MM.1S (cell line): ENCODE measurements around the gene SMU1.

Experiments
- DNase-seq: peaks from one replicate; pipeline ENCODE4 v3.0.0-alpha.2; 2015
- H2AFZ ChIP-seq: fragments of 300-600 bp; sonication (generic); 2 replicates; pipeline ENCODE4 v1.6.0; 2016; ENCODE audit warnings: antibody characterized with exemption, low read length
- H3F3A ChIP-seq: fragments of 300-600 bp; sonication (generic); 2 replicates; pipeline ENCODE4 v1.6.1; 2016; ENCODE audit warnings: mild to moderate bottlenecking, antibody characterized with exemption, low read length, moderate library complexity, mixed read lengths; ENCODE audit not compliant: insufficient read depth
- H3K27ac ChIP-seq: fragments of 300-600 bp; sonication (generic); 2 replicates; pipeline ENCODE4 v1.5.1; 2016; ENCODE audit warnings: mild to moderate bottlenecking, low read length
- H3K27me3 ChIP-seq: fragments of 300-600 bp; sonication (generic); replicated peaks from 2 replicates; pipeline ENCODE4 v1.6.0; 2016; ENCODE audit warnings: low read length; ENCODE audit not compliant: insufficient read depth
- H3K36me3 ChIP-seq: fragments of 300-600 bp; sonication (generic); replicated peaks from 2 replicates; pipeline ENCODE4 v1.6.1; 2016; ENCODE audit warnings: mild to moderate bottlenecking, low read length, mixed read lengths; ENCODE audit not compliant: insufficient read depth
- H3K4me1 ChIP-seq: fragments of 300-600 bp; sonication (generic); 2 replicates; pipeline ENCODE4 v1.6.1; 2016; ENCODE audit warnings: low read length, mixed read lengths
- H3K4me2 ChIP-seq: fragments of 300-600 bp; sonication (generic); 2 replicates; pipeline ENCODE4 v1.6.0; 2016; ENCODE audit warnings: low read depth, low read length
- H3K4me3 ChIP-seq: fragments of 300-600 bp; sonication (generic); 2 replicates; pipeline ENCODE4 v1.5.1; 2016; ENCODE audit warnings: low read length, mixed read lengths
- H3K79me2 ChIP-seq: fragments of 300-600 bp; sonication (generic); 2 replicates; pipeline ENCODE4 v1.6.1; 2016; ENCODE audit warnings: mixed run types, low read length, mixed read lengths
- H3K9ac ChIP-seq: fragments of 300-600 bp; sonication (generic); 2 replicates; pipeline ENCODE4 v1.6.1; 2016; ENCODE audit warnings: low read length, mixed read lengths
- H3K9me2 ChIP-seq: fragments of 300-600 bp; sonication (generic); replicated peaks from 2 replicates; pipeline ENCODE4 v1.6.1; 2016; ENCODE audit warnings: mild to moderate bottlenecking, low read length, mixed read lengths; ENCODE audit not compliant: insufficient read depth
- H3K9me3 ChIP-seq: fragments of 300-600 bp; sonication (generic); replicated peaks from 2 replicates; pipeline ENCODE4 v1.6.1; 2016; ENCODE audit warnings: mild to moderate bottlenecking, low read length, mixed read lengths; ENCODE audit not compliant: insufficient read depth
- H4K20me1 ChIP-seq: fragments of 300-600 bp; sonication (generic); 2 replicates; pipeline ENCODE4 v1.6.1; 2016; ENCODE audit warnings: mild to moderate bottlenecking, low read length, moderate library complexity, mixed read lengths; ENCODE audit not compliant: insufficient read depth
- EZH2 ChIP-seq: fragments of 300-600 bp; sonication (generic); optimal IDR thresholded peaks from 2 replicates; pipeline ENCODE3; 2017; ENCODE audit warnings: low read depth, mild to moderate bottlenecking, antibody characterized with exemption, low read length, mixed read lengths
- EZH2phosphoT487 ChIP-seq: fragments of 300-600 bp; sonication (generic); IDR thresholded peaks from 2 replicates; pipeline ENCODE4 v1.6.1; 2018; ENCODE audit warnings: antibody characterized with exemption, low read length
- TF ChIP-seq, protein P1 (sequence below): fragments of 300-600 bp; sonication (generic); IDR thresholded peaks from 2 replicates; pipeline ENCODE4 v1.5.1; 2016; ENCODE audit warnings: antibody characterized with exemption, low read length, mixed read lengths

Gene SMU1

GRCh38 chr9:32992595-32993238 is 83.8 kb downstream of the SMU1 start:
- Histone ChIP-seq H3K4me1 (no peaks in the 10 kb centered on the region), H3F3A (peaks cover 3% of the 10 kb centered on the region; the same call in 1 of the 2 replicates), H3K9me3 (no peaks in the 10 kb centered on the region), H3K27me3 (no peaks in the 10 kb centered on the region), H3K36me3 (peaks cover 5% of the 10 kb centered on the region; the same call in 1 of the 2 replicates), H3K79me2 (peaks cover 75% of the 10 kb centered on the region), H2AFZ (no peak overlapping the region), H4K20me1 (no peaks in the 10 kb centered on the region), H3K27ac (no peak overlapping the region), H3K9me2 (no peaks in the 10 kb centered on the region), H3K4me3 (no peak overlapping the region), H3K9ac (no peak overlapping the region), H3K4me2 (no peak overlapping the region)
- TF ChIP-seq, protein P1, sequence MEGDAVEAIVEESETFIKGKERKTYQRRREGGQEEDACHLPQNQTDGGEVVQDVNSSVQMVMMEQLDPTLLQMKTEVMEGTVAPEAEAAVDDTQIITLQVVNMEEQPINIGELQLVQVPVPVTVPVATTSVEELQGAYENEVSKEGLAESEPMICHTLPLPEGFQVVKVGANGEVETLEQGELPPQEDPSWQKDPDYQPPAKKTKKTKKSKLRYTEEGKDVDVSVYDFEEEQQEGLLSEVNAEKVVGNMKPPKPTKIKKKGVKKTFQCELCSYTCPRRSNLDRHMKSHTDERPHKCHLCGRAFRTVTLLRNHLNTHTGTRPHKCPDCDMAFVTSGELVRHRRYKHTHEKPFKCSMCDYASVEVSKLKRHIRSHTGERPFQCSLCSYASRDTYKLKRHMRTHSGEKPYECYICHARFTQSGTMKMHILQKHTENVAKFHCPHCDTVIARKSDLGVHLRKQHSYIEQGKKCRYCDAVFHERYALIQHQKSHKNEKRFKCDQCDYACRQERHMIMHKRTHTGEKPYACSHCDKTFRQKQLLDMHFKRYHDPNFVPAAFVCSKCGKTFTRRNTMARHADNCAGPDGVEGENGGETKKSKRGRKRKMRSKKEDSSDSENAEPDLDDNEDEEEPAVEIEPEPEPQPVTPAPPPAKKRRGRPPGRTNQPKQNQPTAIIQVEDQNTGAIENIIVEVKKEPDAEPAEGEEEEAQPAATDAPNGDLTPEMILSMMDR = no peak
- TF ChIP-seq EZH2phosphoT487 (no peak), EZH2 (no peak)
- no peak for DNase-seq

GRCh38 chr9:32991897-32992594 is 84.4 kb downstream of the SMU1 start:
- peaks cover 69% of the 10 kb centered on the region for H3K79me2 ChIP-seq

More at GRCh38 chr9:32991897-32992594, 84.4 kb downstream of the SMU1 start:
- DNase-seq = peak; percentile 12
- Histone ChIP-seq H3K9me3 (no peaks in the 10 kb centered on the region), H3K4me2 (no peak overlapping the region), H2AFZ (no peak overlapping the region), H3F3A (peaks cover 3% of the 10 kb centered on the region; the same call in 1 of the 2 replicates), H3K9me2 (no peaks in the 10 kb centered on the region), H3K4me1 (no peaks in the 10 kb centered on the region), H3K36me3 (peaks cover 5% of the 10 kb centered on the region; the same call in 1 of the 2 replicates), H4K20me1 (no peaks in the 10 kb centered on the region), H3K27me3 (no peaks in the 10 kb centered on the region), H3K9ac (no peak overlapping the region), H3K27ac (no peak overlapping the region), H3K4me3 (no peak overlapping the region)
- TF ChIP-seq EZH2phosphoT487 (no peak), EZH2 (no peak)
